ENCODE measurements around the gene ATAD2B.

ATAD2B gene

DNA sequence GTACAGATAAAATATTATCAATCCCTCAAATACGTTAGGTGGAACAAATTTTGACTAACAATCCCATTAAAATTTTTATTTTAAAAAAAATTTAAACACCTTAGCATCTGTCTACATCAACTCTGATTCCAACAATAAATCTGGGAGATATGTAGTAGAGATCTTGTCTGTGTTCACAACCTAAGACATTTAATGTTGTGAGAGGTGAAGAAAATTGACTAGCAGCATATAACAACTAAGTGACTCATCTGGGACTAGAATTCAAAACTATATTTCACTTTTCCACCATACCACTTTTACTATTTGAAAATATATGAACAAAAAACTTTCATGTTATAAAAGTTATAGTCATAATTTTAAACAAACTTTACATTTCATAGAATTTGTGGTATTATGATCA lies 97.9 kb downstream of the ATAD2B start:
- Histone ChIP-seq H3K9me3 (ENCODE audit: control insufficient read depth, insufficient read depth, low read length) (no peaks in the 10 kb centered on the region), H3K4me1 (ENCODE audit: control insufficient read depth, insufficient read depth, low read length) (no peaks in the 10 kb centered on the region), H3K9ac (ENCODE audit: low read depth, low read length) (no peak overlapping the region), H3K27me3 (ENCODE audit: control insufficient read depth, insufficient read depth, low read length) (no peaks in the 10 kb centered on the region), H3K4me3 (ENCODE audit: low read depth, low read length) (no peak overlapping the region), H3K36me3 (ENCODE audit: control insufficient read depth, insufficient read depth, low read length) (no peaks in the 10 kb centered on the region)

DNA sequence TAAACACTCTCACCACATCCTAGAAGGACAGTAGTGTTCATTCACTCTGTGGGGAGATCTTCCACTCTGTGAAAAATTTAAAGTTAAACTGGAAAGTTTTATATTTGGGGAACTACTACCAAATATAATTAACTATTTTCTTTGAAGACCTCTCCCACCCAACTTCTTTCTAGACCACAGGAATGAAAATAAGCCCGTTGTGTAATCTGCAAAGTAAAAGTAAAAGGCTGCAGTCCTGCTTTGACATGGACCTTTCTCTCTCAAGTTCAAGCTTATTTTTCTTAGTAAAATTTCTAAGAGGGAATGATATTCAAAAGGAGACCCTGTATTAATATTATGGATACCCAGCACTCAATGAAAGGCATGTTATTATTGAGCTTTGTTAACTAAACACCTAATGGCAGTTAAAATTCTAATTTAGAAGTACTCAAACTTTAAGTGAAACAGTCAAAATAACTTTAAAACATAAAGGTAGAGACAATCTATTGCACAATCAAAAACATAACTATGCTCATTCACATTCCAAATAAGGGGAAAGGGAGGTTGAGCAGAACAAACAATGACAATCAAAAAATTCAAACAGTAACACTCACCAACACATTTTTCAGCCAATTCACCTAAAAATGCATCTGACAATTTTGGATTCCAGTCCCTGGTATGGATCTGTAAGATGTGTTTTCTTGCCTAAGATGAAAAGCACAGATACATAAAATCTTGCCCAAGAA lies 98.5 kb downstream of the ATAD2B start:
- Histone ChIP-seq H3K27me3 (ENCODE audit: control insufficient read depth, insufficient read depth, low read length) (no peaks in the 10 kb centered on the region), H3K36me3 (ENCODE audit: control insufficient read depth, insufficient read depth, low read length) (no peaks in the 10 kb centered on the region), H3K4me3 (ENCODE audit: low read depth, low read length) (no peak overlapping the region), H3K4me1 (ENCODE audit: control insufficient read depth, insufficient read depth, low read length) (no peaks in the 10 kb centered on the region), H3K9ac (ENCODE audit: low read depth, low read length) (no peak overlapping the region), H3K9me3 (ENCODE audit: control insufficient read depth, insufficient read depth, low read length) (no peaks in the 10 kb centered on the region)

DNA sequence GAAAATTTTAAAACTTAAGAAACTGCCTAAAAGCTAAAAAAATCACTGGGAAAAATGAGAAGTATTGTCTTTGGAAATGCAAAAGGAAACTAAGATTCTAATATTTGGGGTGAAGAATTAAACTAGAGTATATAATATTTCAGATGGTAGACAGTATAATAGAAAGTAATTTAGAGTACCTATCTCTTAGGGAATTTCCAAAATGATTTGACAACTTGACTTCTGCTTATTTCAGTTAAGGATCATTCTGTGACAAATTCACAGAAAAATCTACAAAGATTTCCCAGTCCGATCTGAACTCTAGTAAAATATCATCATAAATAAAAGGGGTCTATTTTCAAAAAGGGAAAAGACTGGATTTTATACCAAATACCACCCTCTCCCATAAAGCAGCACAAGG lies 99.6 kb downstream of the ATAD2B start:
- Histone ChIP-seq H3K4me3 (ENCODE audit: low read depth, low read length) (no peak overlapping the region), H3K4me1 (ENCODE audit: control insufficient read depth, insufficient read depth, low read length) (no peaks in the 10 kb centered on the region), H3K36me3 (ENCODE audit: control insufficient read depth, insufficient read depth, low read length) (no peaks in the 10 kb centered on the region), H3K9me3 (ENCODE audit: control insufficient read depth, insufficient read depth, low read length) (no peaks in the 10 kb centered on the region), H3K27me3 (ENCODE audit: control insufficient read depth, insufficient read depth, low read length) (no peaks in the 10 kb centered on the region), H3K9ac (ENCODE audit: low read depth, low read length) (no peak overlapping the region)

DNA sequence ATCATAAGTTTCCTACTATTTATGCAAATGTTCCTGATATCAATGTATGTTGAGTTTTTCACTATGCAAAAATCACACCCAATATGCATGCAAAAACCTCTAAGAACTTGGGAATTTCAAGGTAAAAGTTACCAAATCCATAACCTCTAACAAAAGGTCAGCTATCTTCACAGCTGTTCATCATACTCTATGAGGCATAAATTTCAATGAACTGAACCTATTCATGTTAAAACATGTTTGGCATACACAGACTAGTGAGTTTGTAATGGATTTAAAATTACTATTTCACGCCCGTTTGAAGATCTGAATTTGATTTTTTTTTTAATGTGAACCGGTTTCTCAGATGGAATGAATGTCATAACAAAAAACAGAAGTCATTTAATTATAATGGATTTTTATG lies 100.2 kb downstream of the ATAD2B start:
- no peaks in the 10 kb centered on the region for H3K4me1 ChIP-seq (ENCODE audit: control insufficient read depth, insufficient read depth, low read length)
- no peak overlapping the region for H3K9ac ChIP-seq (ENCODE audit: low read depth, low read length)
- no peaks in the 10 kb centered on the region for H3K9me3 ChIP-seq (ENCODE audit: control insufficient read depth, insufficient read depth, low read length)
- no peak overlapping the region for H3K4me3 ChIP-seq (ENCODE audit: low read depth, low read length)
- no peaks in the 10 kb centered on the region for H3K27me3 ChIP-seq (ENCODE audit: control insufficient read depth, insufficient read depth, low read length)
- no peaks in the 10 kb centered on the region for H3K36me3 ChIP-seq (ENCODE audit: control insufficient read depth, insufficient read depth, low read length)

DNA sequence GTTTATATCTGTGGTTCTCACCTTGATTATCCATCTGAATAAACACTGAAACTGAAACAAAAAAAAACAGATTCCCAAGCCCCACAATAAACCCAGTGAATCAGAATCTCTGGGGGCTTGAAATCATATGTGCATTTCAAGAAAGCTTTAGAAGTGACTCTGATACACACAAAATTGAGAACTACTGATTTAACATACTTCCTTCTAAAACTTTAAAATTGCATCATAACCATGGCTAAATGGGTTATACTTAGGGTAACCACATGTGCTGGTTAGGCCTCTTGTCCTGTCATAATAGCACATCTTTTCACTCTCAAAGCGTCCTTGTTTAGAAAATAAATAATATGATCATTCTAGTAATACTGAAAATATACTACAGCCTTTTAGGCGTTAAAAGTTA lies 100.9 kb downstream of the ATAD2B start:
- Histone ChIP-seq H3K9ac (ENCODE audit: low read depth, low read length) (no peak overlapping the region), H3K4me3 (ENCODE audit: low read depth, low read length) (no peak overlapping the region), H3K36me3 (ENCODE audit: control insufficient read depth, insufficient read depth, low read length) (no peaks in the 10 kb centered on the region), H3K9me3 (ENCODE audit: control insufficient read depth, insufficient read depth, low read length) (no peaks in the 10 kb centered on the region), H3K4me1 (ENCODE audit: control insufficient read depth, insufficient read depth, low read length) (no peaks in the 10 kb centered on the region), H3K27me3 (ENCODE audit: control insufficient read depth, insufficient read depth, low read length) (no peaks in the 10 kb centered on the region)

DNA sequence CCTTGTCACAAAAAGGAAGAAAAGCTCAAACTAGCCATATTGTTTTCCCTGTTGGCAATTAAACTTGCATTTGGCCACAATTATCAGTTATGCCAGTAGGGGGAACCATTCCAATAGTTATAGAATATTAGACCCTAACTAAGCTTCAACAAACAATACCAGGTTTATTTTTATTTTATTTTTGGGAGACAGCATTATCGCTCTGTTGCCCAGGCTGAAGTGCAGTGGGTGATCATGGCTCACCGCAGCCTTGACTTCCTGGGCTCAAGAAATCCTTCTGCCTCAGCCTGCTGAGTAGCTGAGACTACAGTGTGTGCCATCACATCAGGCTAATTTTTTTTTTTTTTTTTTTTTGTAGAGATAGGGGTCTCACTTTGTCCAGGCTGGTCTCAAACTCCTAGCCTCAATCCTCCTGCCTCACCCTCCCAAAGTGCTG lies 102.1 kb downstream of the ATAD2B start:
- Histone ChIP-seq H3K4me3 (ENCODE audit: low read depth, low read length) (no peak overlapping the region), H3K36me3 (ENCODE audit: control insufficient read depth, insufficient read depth, low read length) (no peaks in the 10 kb centered on the region), H3K9me3 (ENCODE audit: control insufficient read depth, insufficient read depth, low read length) (no peaks in the 10 kb centered on the region), H3K9ac (ENCODE audit: low read depth, low read length) (no peak overlapping the region), H3K4me1 (ENCODE audit: control insufficient read depth, insufficient read depth, low read length) (no peaks in the 10 kb centered on the region), H3K27me3 (ENCODE audit: control insufficient read depth, insufficient read depth, low read length) (no peaks in the 10 kb centered on the region)

DNA sequence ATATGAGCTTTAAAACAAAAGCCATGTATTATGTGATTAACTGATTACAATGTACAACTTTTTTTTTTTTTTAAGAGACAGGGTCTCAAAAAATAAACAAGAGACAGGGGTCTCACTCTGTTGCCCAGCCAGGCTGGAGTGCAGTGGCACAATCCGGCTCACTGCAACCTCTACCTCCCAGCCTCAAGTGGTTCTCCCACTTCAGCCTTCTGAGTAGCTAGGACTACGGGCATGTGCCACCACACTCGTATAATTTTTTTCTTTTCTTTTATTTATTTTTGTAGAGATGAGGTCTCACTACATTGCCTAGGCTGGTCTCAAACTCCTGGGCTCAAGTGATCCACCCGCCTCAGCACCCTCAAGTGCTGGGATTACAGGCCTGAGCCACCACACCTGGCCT lies 103.1 kb downstream of the ATAD2B start:
- H3K9me3 ChIP-seq (ENCODE audit: control insufficient read depth, insufficient read depth, low read length): no peaks in the 10 kb centered on the region
- no peaks in the 10 kb centered on the region for H3K27me3 ChIP-seq (ENCODE audit: control insufficient read depth, insufficient read depth, low read length)
- H3K4me1 ChIP-seq (ENCODE audit: control insufficient read depth, insufficient read depth, low read length): no peaks in the 10 kb centered on the region
- H3K9ac ChIP-seq (ENCODE audit: low read depth, low read length): no peak overlapping the region
- H3K36me3 ChIP-seq (ENCODE audit: control insufficient read depth, insufficient read depth, low read length): no peaks in the 10 kb centered on the region
- no peak overlapping the region for H3K4me3 ChIP-seq (ENCODE audit: low read depth, low read length)

DNA sequence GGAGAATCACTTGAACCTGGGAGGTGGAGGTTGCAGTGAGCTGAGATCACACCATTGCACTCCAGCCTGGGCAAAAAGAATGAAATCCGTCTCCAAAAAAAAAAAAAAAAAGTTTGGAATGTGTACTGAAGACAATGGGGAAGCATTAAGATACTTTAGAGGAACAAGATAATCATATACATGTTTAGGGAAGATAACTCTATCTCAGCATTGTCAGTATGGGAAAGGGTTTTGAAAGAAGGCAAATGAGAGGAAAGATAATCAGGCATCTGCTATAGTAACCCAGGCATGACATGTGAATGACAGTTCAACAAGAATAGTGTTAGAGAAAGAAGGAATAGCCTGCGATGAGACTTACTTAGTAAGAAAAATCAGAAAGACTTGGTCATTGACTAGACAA lies 112.0 kb downstream of the ATAD2B start:
- Histone ChIP-seq H3K27me3 (ENCODE audit: control insufficient read depth, insufficient read depth, low read length) (no peaks in the 10 kb centered on the region), H3K9me3 (ENCODE audit: control insufficient read depth, insufficient read depth, low read length) (no peaks in the 10 kb centered on the region), H3K4me3 (ENCODE audit: low read depth, low read length) (no peak overlapping the region), H3K9ac (ENCODE audit: low read depth, low read length) (no peak overlapping the region), H3K4me1 (ENCODE audit: control insufficient read depth, insufficient read depth, low read length) (peaks cover 4% of the 10 kb centered on the region), H3K36me3 (ENCODE audit: control insufficient read depth, insufficient read depth, low read length) (no peaks in the 10 kb centered on the region)

DNA sequence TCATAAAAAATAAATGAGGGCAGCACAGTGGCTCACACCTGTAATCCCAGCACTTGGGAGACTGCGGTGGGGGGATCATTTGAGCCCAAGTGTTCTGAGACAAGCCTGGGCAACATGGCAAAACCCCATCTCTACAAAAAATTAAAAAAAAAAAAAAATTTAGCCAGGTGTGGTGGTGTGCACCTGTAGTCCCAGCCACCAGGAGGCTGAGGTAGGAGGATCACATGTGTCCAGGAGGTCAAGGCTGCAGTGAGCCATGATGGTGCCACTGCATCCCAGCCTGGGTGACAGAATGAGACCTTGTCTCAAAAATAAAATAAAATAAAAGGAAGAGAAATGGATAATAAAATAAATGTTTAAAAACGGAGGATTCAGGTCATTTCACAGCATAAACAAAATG lies 113.5 kb downstream of the ATAD2B start:
- no peaks in the 10 kb centered on the region for H3K36me3 ChIP-seq (ENCODE audit: control insufficient read depth, insufficient read depth, low read length)
- peaks cover 4% of the 10 kb centered on the region for H3K4me1 ChIP-seq (ENCODE audit: control insufficient read depth, insufficient read depth, low read length)
- H3K9me3 ChIP-seq (ENCODE audit: control insufficient read depth, insufficient read depth, low read length): no peaks in the 10 kb centered on the region
- H3K27me3 ChIP-seq (ENCODE audit: control insufficient read depth, insufficient read depth, low read length): no peaks in the 10 kb centered on the region
- no peak overlapping the region for H3K4me3 ChIP-seq (ENCODE audit: low read depth, low read length)
- H3K9ac ChIP-seq (ENCODE audit: low read depth, low read length): no peak overlapping the region

DNA sequence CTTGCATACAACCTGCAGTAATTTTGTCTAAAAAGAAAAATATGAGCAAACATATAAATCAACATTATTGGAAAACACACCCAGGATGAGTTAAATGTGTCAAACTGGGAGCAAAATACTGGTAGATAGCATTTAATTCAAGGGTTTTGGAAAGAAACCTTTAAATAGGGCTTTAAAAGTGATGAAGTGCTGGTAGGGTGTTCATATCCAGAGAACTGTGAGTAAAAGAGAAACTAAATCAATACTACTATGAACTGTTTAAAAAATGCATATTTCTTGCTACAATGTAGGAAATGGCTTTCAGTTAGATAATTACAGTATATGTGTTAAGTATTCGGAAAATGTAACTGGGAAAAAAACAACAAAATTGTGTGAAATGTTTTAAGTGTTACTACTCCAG lies 117.8 kb downstream of the ATAD2B start:
- Histone ChIP-seq H3K9ac (ENCODE audit: low read depth, low read length) (no peak overlapping the region), H3K27me3 (ENCODE audit: control insufficient read depth, insufficient read depth, low read length) (no peaks in the 10 kb centered on the region), H3K4me1 (ENCODE audit: control insufficient read depth, insufficient read depth, low read length) (peaks cover 4% of the 10 kb centered on the region), H3K9me3 (ENCODE audit: control insufficient read depth, insufficient read depth, low read length) (no peaks in the 10 kb centered on the region), H3K36me3 (ENCODE audit: control insufficient read depth, insufficient read depth, low read length) (no peaks in the 10 kb centered on the region), H3K4me3 (ENCODE audit: low read depth, low read length) (no peak overlapping the region)

DNA sequence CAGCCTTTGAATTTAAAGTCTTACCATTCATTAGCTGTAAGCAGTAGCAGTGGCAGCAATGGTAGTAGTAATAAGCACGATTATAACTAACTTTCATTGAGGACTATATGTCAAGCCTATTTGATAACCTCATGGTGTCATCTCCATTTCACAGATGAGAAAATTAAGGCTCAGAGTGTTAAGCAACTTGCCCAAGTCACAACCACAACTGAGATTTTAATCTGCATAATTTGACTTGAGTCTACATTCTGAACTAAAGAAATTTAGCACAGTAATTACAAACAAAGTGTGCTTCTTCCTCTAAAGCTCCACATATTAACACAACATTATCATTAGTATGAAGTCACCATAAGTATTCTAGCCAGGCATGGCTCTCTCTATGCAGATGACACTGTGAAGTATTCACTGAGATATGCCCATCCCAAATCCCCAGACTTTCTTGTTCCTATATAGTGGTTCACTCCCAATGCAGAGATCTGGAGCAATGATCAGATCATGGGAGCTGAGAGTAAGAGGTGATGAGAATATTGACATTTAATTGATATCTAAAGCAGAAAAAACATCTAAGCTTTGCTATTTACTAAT lies 120.2 kb downstream of the ATAD2B start:
- Histone ChIP-seq H3K36me3 (ENCODE audit: control insufficient read depth, insufficient read depth, low read length) (no peaks in the 10 kb centered on the region), H3K9me3 (ENCODE audit: control insufficient read depth, insufficient read depth, low read length) (no peaks in the 10 kb centered on the region), H3K4me3 (ENCODE audit: low read depth, low read length) (no peak overlapping the region), H3K9ac (ENCODE audit: low read depth, low read length) (no peak overlapping the region), H3K4me1 (ENCODE audit: control insufficient read depth, insufficient read depth, low read length) (no peaks in the 10 kb centered on the region), H3K27me3 (ENCODE audit: control insufficient read depth, insufficient read depth, low read length) (no peaks in the 10 kb centered on the region)

DNA sequence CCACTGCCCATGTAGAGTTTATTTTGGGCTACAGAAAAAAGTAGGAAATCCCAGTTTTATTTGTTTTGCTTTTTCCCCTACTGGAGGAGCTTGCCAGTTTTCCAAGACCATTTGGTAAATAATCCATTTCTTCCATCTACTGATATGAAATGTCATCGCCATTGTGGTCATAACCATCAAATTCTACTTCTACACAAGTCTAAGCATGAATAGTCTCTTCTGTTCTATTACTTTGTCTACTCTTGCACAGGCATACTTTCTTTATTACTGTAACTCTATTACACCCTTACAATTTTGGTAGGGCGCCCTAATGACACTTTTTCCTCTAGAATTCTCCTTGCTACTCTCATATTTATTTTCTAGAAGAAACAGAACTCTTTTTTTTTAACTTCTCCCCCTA lies 120.7 kb downstream of the ATAD2B start:
- Histone ChIP-seq H3K36me3 (ENCODE audit: control insufficient read depth, insufficient read depth, low read length) (no peaks in the 10 kb centered on the region), H3K4me1 (ENCODE audit: control insufficient read depth, insufficient read depth, low read length) (no peaks in the 10 kb centered on the region), H3K9ac (ENCODE audit: low read depth, low read length) (no peak overlapping the region), H3K27me3 (ENCODE audit: control insufficient read depth, insufficient read depth, low read length) (no peaks in the 10 kb centered on the region), H3K4me3 (ENCODE audit: low read depth, low read length) (no peak overlapping the region), H3K9me3 (ENCODE audit: control insufficient read depth, insufficient read depth, low read length) (no peaks in the 10 kb centered on the region)
